ENCODE data around the gene NOL6. TPM values are rescaled to one million over a fixed set of nuclear protein-coding genes. Genes with fewer than 3 reads are reported as not detected.

Gene NOL6
- total RNA-seq, 1 donor from 2014 or later = 36.4 TPM

- H3K27ac ChIP-seq = no peak overlapping the region
- TF ChIP-seq CTCF (IDR thresholded peaks at IDR 0.05) = no peak
These were observed 34.6 kb downstream of the NOL6 start for GRCh38 chr9:33438926-33439680.

GRCh38 chr9:33437898-33438297 is 35.8 kb downstream of the NOL6 start:
- H3K4me3 ChIP-seq = no peak overlapping the region
- H3K4me1 ChIP-seq = peaks cover 3% of the 10 kb centered on the region
- ATAC-seq = no peak
- no peaks in the 10 kb centered on the region for H3K27me3 ChIP-seq
- TF ChIP-seq CTCF (IDR thresholded peaks at IDR 0.05) = no peak
- no peak overlapping the region for H3K27ac ChIP-seq
- no peaks in the 10 kb centered on the region for H3K9me3 ChIP-seq
- H3K36me3 ChIP-seq = peaks cover 8% of the 10 kb centered on the region
- intact Hi-C loops (cut with DNase I) = no loop called here
- no peak for DNase-seq

More at GRCh38 chr9:33438926-33439680, 34.6 kb downstream of the NOL6 start:
- no peaks in the 10 kb centered on the region for H3K27me3 ChIP-seq
- ATAC-seq (no peak), DNase-seq (no peak)
- H3K4me1 ChIP-seq = peaks cover 7% of the 10 kb centered on the region
- peaks cover 11% of the 10 kb centered on the region for H3K36me3 ChIP-seq
- H3K4me3 ChIP-seq = no peak overlapping the region
- intact Hi-C loops (cut with DNase I) = no loop called here
- no peaks in the 10 kb centered on the region for H3K9me3 ChIP-seq

GRCh38 chr9:33437205-33437604 is 36.5 kb downstream of the NOL6 start:
- peak; percentile 50 for ATAC-seq
- H3K27ac ChIP-seq = no peak overlapping the region
- no peaks in the 10 kb centered on the region for H3K9me3 ChIP-seq
- intact Hi-C loops (cut with DNase I) = no loop called here
- no peak for TF ChIP-seq CTCF (IDR thresholded peaks at IDR 0.05)
- no peak for DNase-seq
- no peaks in the 10 kb centered on the region for H3K27me3 ChIP-seq
- peaks cover 3% of the 10 kb centered on the region for H3K4me1 ChIP-seq
- peaks cover under 1% of the 10 kb centered on the region for H3K36me3 ChIP-seq
- no peak overlapping the region for H3K4me3 ChIP-seq

GRCh38 chr9:33436445-33436844 is 37.3 kb downstream of the NOL6 start:
- no peak for TF ChIP-seq CTCF (IDR thresholded peaks at IDR 0.05)
- Histone ChIP-seq H3K27ac (no peak overlapping the region), H3K4me1 (peaks cover 3% of the 10 kb centered on the region), H3K36me3 (no peaks in the 10 kb centered on the region), H3K27me3 (no peaks in the 10 kb centered on the region), H3K9me3 (no peaks in the 10 kb centered on the region), H3K4me3 (no peak overlapping the region)
- intact Hi-C loops (cut with DNase I) = no loop called here
- DNase-seq (no peak), ATAC-seq (peak; percentile 1)

- H3K4me1 ChIP-seq = peaks cover 3% of the 10 kb centered on the region
- no peaks in the 10 kb centered on the region for H3K9me3 ChIP-seq
- no peak overlapping the region for H3K4me3 ChIP-seq
- DNase-seq (no peak), ATAC-seq (no peak)
- H3K27ac ChIP-seq = no peak overlapping the region
- H3K36me3 ChIP-seq = no peaks in the 10 kb centered on the region
- intact Hi-C loops (cut with DNase I) = no loop called here
- no peak for TF ChIP-seq CTCF (IDR thresholded peaks at IDR 0.05)
- no peaks in the 10 kb centered on the region for H3K27me3 ChIP-seq
These were observed 37.9 kb downstream of the NOL6 start for GRCh38 chr9:33435821-33436277.

Measured in upper lobe of right lung (tissue), 1 donor.